ENCODE data around the gene GADD45A. TPM values are rescaled to one million over a fixed set of nuclear protein-coding genes. Genes with fewer than 3 reads are reported as not detected.
"Not testable (repeated sequence)": the region's sequence is repeated elsewhere in the genome, so short reads cannot be mapped to it uniquely, and the experiment has no call there.

The GADD45A gene
- total and polyA plus RNA-seq, 7 experiments from 2014 or later, result 7.0 to 70.4 (median 16.7) TPM

DNA sequence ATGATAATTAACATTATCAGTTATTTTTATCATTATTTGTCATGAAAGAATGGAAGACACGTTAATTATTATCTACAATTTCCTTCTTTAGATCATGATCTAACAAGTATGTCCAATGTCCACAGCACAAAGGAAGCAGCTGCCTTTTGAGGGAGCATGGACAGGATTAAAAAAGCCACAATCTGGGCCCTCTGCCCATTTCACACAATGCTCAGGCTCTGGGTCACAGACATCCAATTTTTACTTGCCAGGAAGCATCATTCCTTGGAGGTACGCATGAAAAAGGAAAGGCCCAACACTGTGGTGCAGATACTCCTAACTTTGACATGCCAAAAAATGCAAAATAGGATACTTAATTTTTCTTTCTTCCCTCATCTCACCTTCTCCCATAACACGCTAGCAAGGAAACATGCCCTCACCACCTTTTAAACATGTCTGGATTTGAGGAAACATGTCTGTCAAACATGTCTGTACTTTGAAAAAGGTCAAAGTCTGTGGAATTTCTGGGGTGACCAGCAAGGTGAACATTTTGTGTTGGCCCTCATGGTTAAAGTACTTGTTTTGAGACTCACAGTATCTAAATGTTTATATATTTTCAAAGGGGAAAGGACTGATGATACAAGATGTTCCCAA, 40.0 kb downstream of the GADD45A start:
- Histone ChIP-seq H3K27ac (ENCODE audit: low read depth, low read length) (no peak overlapping the region), H3K36me3 (ENCODE audit: control insufficient read depth in 2 of 3, insufficient read depth in 3 of 3, low read length in 3 of 3) (no peaks in the 10 kb centered on the region), H3K9me3 (ENCODE audit: control insufficient read depth in 2 of 3, low read length in 3 of 3) (no peaks in the 10 kb centered on the region), H3K4me1 (ENCODE audit: control insufficient read depth in 2 of 2, insufficient read depth in 2 of 2, low read length in 2 of 2) (no peaks in the 10 kb centered on the region), H3K4me3 (ENCODE audit: low read length) (no peak overlapping the region), H3K27me3 (ENCODE audit: control insufficient read depth in 2 of 2, insufficient read depth in 2 of 2, low read length in 2 of 2) (no peaks in the 10 kb centered on the region)
- no peak for DNase-seq
- intact Hi-C loops (cut with micrococcal nuclease), result no loop called here
- CTCF ChIA-PET, result no interaction called here
- H3K27ac Mint-ChIP-seq, result no peak overlapping the region
- no peaks in the 10 kb centered on the region for H3K36me3 Mint-ChIP-seq
- POLR2A ChIA-PET, result no interaction called here
- peaks cover 0 to 5% (median 0%) of the 10 kb centered on the region in 7 donors for H3K4me1 Mint-ChIP-seq
- no peak overlapping the region for H3K4me3 Mint-ChIP-seq
- no peak for ATAC-seq
- peaks cover 0 to 2% (median 0%) of the 10 kb centered on the region in 5 donors for H3K27me3 Mint-ChIP-seq
- no peaks in the 10 kb centered on the region for H3K9me3 Mint-ChIP-seq

DNA sequence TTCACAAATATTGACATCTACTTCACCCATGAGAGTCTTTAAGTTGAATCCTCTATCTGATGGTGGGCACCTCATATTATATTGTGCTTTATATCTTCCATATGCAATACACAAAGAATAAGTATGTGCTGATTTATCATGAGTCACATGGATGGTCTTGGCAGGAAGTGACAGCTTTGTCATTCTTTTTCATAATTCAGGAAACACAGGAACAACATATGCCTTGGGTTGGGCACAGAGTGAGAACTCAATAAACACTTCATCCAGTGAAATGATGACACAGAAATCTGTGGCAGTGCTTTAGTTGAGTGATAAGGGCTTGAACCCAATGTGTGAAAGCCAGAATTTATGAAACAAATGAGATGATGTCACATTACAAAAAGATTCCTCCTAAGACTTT, 41.2 kb downstream of the GADD45A start:
- ATAC-seq (peak; percentile 37), DNase-seq (no peak)
- Histone ChIP-seq H3K9me3 (ENCODE audit: control insufficient read depth in 2 of 3, low read length in 3 of 3) (no peaks in the 10 kb centered on the region), H3K36me3 (ENCODE audit: control insufficient read depth in 2 of 3, insufficient read depth in 3 of 3, low read length in 3 of 3) (no peaks in the 10 kb centered on the region), H3K27ac (ENCODE audit: low read depth, low read length) (no peak overlapping the region), H3K4me3 (ENCODE audit: low read length) (no peak overlapping the region), H3K27me3 (ENCODE audit: control insufficient read depth in 2 of 2, insufficient read depth in 2 of 2, low read length in 2 of 2) (no peaks in the 10 kb centered on the region), H3K4me1 (ENCODE audit: control insufficient read depth in 2 of 2, insufficient read depth in 2 of 2, low read length in 2 of 2) (no peaks in the 10 kb centered on the region)
- Mint-ChIP-seq H3K4me1 (peaks cover 0 to 5% (median 0%) of the 10 kb centered on the region in 7 donors), H3K27ac (no peak overlapping the region), H3K4me3 (no peak overlapping the region), H3K27me3 (no peaks in the 10 kb centered on the region), H3K9me3 (no peaks in the 10 kb centered on the region), H3K36me3 (no peaks in the 10 kb centered on the region)
- POLR2A ChIA-PET, result no interaction called here
- CTCF ChIA-PET, result interaction anchor here (0.9 kb wide), 1 partner anchor 155 kb away, joined by 3 read pairs; no protein-coding TSS in a partner anchor
- intact Hi-C loops (cut with micrococcal nuclease), result no loop called here

DNA sequence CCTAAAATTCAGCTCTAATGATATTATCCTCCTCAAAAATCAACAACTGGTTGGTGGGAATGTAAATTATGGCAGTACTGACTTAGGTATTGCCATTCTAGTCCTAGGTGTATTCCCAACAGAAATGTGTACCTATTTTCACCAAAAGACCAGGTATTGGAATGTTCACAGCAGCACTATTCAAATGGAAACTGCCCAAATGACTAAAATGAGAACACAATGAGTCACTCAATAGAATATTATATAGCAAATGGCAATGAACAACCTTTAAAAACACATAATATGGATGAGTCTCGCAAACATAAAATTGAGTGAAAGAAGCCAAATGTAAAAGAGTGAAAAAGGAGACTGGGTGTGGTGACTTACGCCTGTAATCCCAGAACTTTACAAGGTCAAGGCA, 44.9 kb downstream of the GADD45A start:
- no peak overlapping the region for H3K27ac Mint-ChIP-seq
- Histone ChIP-seq H3K27me3 (ENCODE audit: control insufficient read depth in 2 of 2, insufficient read depth in 2 of 2, low read length in 2 of 2) (no peaks in the 10 kb centered on the region), H3K36me3 (ENCODE audit: control insufficient read depth in 2 of 3, insufficient read depth in 3 of 3, low read length in 3 of 3) (no peaks in the 10 kb centered on the region), H3K27ac (ENCODE audit: low read depth, low read length) (no peak overlapping the region), H3K4me3 (ENCODE audit: low read length) (no peak overlapping the region), H3K4me1 (ENCODE audit: control insufficient read depth in 2 of 2, insufficient read depth in 2 of 2, low read length in 2 of 2) (no peaks in the 10 kb centered on the region), H3K9me3 (ENCODE audit: control insufficient read depth in 2 of 3, low read length in 3 of 3) (no peaks in the 10 kb centered on the region)
- DNase-seq (no peak), ATAC-seq (no peak)
- POLR2A ChIA-PET, result interaction anchor here (0.6 kb wide), 1 partner anchor 580 kb away, joined by 3 read pairs; no protein-coding TSS in a partner anchor
- intact Hi-C loops (cut with micrococcal nuclease), result no loop called here
- H3K4me1 Mint-ChIP-seq, result peaks cover 0 to 14% (median 7%) of the 10 kb centered on the region in 7 donors
- H3K27me3 Mint-ChIP-seq, result no peaks in the 10 kb centered on the region
- no peak overlapping the region for H3K4me3 Mint-ChIP-seq
- CTCF ChIA-PET, result no interaction called here
- no peaks in the 10 kb centered on the region for H3K36me3 Mint-ChIP-seq
- H3K9me3 Mint-ChIP-seq, result no peaks in the 10 kb centered on the region

DNA sequence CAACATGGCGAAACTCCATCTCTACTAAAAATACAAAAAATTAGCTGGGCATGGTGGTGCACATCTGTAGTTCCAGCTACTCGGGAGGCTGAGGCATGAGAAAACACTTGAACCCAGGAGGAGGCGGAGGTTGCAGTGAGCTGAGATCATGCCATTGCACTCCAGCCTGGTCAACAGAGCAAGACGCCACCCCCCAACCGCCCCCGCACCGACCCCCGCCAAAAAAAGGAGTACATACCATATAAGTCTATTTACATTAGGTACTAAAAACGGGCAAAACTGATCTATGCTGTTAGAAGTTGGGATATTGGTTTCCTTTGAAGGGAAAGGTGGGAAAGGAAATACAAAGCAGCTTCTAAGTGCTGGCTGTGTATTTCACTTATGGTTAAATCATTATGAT, 45.3 kb downstream of the GADD45A start:
- H3K27ac ChIP-seq (ENCODE audit: low read depth, low read length); ATAC-seq; H3K4me3 ChIP-seq (ENCODE audit: low read length); H3K36me3 Mint-ChIP-seq; CTCF ChIA-PET; H3K4me3 Mint-ChIP-seq; H3K9me3 ChIP-seq (ENCODE audit: control insufficient read depth in 2 of 3, low read length in 3 of 3); H3K27me3 Mint-ChIP-seq; H3K27me3 ChIP-seq (ENCODE audit: control insufficient read depth in 2 of 2, insufficient read depth in 2 of 2, low read length in 2 of 2); intact Hi-C loops (cut with micrococcal nuclease); H3K36me3 ChIP-seq (ENCODE audit: control insufficient read depth in 2 of 3, insufficient read depth in 3 of 3, low read length in 3 of 3); H3K9me3 Mint-ChIP-seq; DNase-seq; H3K4me1 ChIP-seq (ENCODE audit: control insufficient read depth in 2 of 2, insufficient read depth in 2 of 2, low read length in 2 of 2): not testable (repeated sequence)
- peak overlapping the region in 1 of 9 donors; percentile 20 for H3K27ac Mint-ChIP-seq
- POLR2A ChIA-PET, result interaction anchor here (0.6 kb wide), 1 partner anchor 581 kb away, joined by 3 read pairs; no protein-coding TSS in a partner anchor
- peaks cover 0 to 14% (median 9%) of the 10 kb centered on the region in 7 donors for H3K4me1 Mint-ChIP-seq

DNA sequence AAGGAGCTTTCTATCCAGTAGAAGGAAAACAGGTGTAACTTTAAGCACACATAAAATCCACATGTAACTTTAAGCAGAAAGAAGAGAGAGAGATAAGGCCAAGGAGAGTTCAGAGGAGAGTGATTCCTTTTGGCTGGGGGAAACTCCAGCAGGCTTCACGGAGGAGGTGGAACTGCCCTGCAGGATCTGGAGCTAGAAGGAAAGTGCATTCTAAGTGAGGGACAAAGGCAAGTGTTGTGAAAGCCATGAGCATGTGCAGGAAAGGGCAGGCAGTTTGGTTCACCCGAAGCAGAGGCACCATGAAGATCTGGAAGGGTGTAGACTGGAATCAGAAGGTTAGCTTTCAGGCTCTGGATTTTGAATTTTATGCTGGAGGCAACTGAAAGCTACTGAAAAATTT, 46.3 kb downstream of the GADD45A start:
- intact Hi-C loops (cut with micrococcal nuclease), result no loop called here
- H3K4me3 ChIP-seq (ENCODE audit: low read length), result no peak overlapping the region
- H3K4me1 ChIP-seq (ENCODE audit: control insufficient read depth in 2 of 2, insufficient read depth in 2 of 2, low read length in 2 of 2), result peaks cover 1 to 8% of the 10 kb centered on the region in 2 donors
- no peak overlapping the region for H3K4me3 Mint-ChIP-seq
- H3K36me3 Mint-ChIP-seq, result no peaks in the 10 kb centered on the region
- no peaks in the 10 kb centered on the region for H3K9me3 ChIP-seq (ENCODE audit: control insufficient read depth in 2 of 3, low read length in 3 of 3)
- ATAC-seq (no peak), DNase-seq (no peak)
- no peaks in the 10 kb centered on the region for H3K36me3 ChIP-seq (ENCODE audit: control insufficient read depth in 2 of 3, insufficient read depth in 3 of 3, low read length in 3 of 3)
- POLR2A ChIA-PET, result interaction anchor here (0.7 kb wide), 1 partner anchor 48 kb away, joined by 3 read pairs; no protein-coding TSS in a partner anchor
- H3K9me3 Mint-ChIP-seq, result no peaks in the 10 kb centered on the region
- H3K27ac Mint-ChIP-seq, result no peak overlapping the region
- H3K4me1 Mint-ChIP-seq, result peaks cover 9 to 20% (median 18%) of the 10 kb centered on the region in 7 donors
- no peaks in the 10 kb centered on the region for H3K27me3 ChIP-seq (ENCODE audit: control insufficient read depth in 2 of 2, insufficient read depth in 2 of 2, low read length in 2 of 2)
- H3K27ac ChIP-seq (ENCODE audit: low read depth, low read length), result no peak overlapping the region
- H3K27me3 Mint-ChIP-seq, result no peaks in the 10 kb centered on the region
- CTCF ChIA-PET, result no interaction called here

DNA sequence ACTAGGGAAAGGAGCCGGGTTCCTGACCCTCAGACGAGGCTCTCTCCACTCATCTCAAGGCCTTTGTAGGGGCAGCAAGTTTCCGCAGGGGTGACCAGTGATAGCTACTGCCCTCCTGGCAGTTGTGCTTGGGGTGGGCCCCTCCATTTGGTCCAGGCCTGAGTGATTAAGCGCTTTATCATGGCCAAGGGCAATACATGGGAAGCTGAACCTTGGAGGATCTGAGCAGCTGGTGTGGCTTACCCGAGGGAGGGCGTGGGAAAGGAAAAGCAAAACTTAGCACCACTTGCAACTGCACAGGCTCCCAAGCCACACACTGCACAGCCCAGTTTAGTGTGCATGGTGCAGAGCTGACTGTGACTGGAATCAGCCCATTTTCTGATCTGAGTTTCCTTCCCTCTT, 47.8 kb downstream of the GADD45A start:
- Histone ChIP-seq H3K4me3 (ENCODE audit: low read length) (no peak overlapping the region), H3K27me3 (ENCODE audit: control insufficient read depth in 2 of 2, insufficient read depth in 2 of 2, low read length in 2 of 2) (no peaks in the 10 kb centered on the region), H3K36me3 (ENCODE audit: control insufficient read depth in 2 of 3, insufficient read depth in 3 of 3, low read length in 3 of 3) (no peaks in the 10 kb centered on the region), H3K27ac (ENCODE audit: low read depth, low read length) (no peak overlapping the region), H3K9me3 (ENCODE audit: control insufficient read depth in 2 of 3, low read length in 3 of 3) (no peaks in the 10 kb centered on the region), H3K4me1 (ENCODE audit: control insufficient read depth in 2 of 2, insufficient read depth in 2 of 2, low read length in 2 of 2) (peaks cover 7 to 11% of the 10 kb centered on the region in 2 donors)
- ATAC-seq, result no peak
- intact Hi-C loops (cut with micrococcal nuclease), result no loop called here
- Mint-ChIP-seq H3K27me3 (no peaks in the 10 kb centered on the region), H3K36me3 (no peaks in the 10 kb centered on the region), H3K4me1 (peaks cover 15 to 26% (median 23%) of the 10 kb centered on the region in 7 donors), H3K27ac (no peak overlapping the region), H3K4me3 (no peak overlapping the region), H3K9me3 (no peaks in the 10 kb centered on the region)
- DNase-seq, result no peak
- POLR2A ChIA-PET, result interaction anchor here (0.8 to 1.3 kb wide), 2 partner anchors 10 to 48 kb away, joined by 3 read pairs; no protein-coding TSS in a partner anchor
- CTCF ChIA-PET, result no interaction called here
